ENCODE measurements around the gene VAV2.
A peak's percentile ranks its signal among the peaks of the same experiment; 100 is the strongest.

Gene VAV2

DNA sequence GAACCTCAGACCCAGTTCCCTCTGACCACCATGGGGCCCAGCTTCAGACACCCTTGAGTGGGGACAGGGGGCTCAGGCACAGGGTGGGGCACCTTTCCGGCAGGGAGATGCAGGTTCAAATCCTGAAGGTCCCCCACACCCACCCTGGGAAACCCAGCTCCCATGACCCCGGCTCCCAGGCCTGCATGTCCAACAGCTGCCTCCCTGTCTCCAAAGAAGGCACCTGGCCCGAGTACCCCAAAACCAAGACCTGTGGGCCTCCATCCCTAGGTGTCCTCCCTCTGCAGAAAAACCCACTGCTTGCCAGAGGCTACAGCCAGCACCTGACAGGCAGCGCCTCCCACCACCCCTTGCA is 38.5 kb downstream of the VAV2 start:
- no CpG with 5 or more reads among the region's 4 CpGs for WGBS (ENCODE audit: extremely low coverage, insufficient coverage, insufficient read length)
- no peak overlapping the region for H3K27ac ChIP-seq (ENCODE audit: low read depth, low read length)
- no peak overlapping the region for H2AFZ ChIP-seq (ENCODE audit: insufficient read depth, low read length, poor library complexity)
- peaks cover 39% of the 10 kb centered on the region for H3K79me2 ChIP-seq (ENCODE audit: control insufficient read depth, insufficient read depth, low read length, poor library complexity)
- H3K4me2 ChIP-seq (ENCODE audit: low read length), result no peak overlapping the region
- H3K14ac ChIP-seq (ENCODE audit: low read length), result no peak overlapping the region
- no peak overlapping the region for H3K4me3 ChIP-seq (ENCODE audit: low read depth, low read length)
- H2BK120ac ChIP-seq (ENCODE audit: insufficient read depth, low read length, poor library complexity), result no peak overlapping the region
- peak overlapping the region; percentile 43 for H3K18ac ChIP-seq (ENCODE audit: low read length)
- no peak overlapping the region for H4K12ac ChIP-seq (ENCODE audit: low read depth, low read length)
- H3K9me3 ChIP-seq (ENCODE audit: insufficient read depth, low read depth, low read length), result peaks cover 3% of the 10 kb centered on the region
- peaks cover 15 to 31% of the 10 kb centered on the region in 2 experiments for H3K36me3 ChIP-seq (ENCODE audit: control insufficient read depth in 1 of 2, insufficient read depth in 2 of 2, low read length in 2 of 2)
- no peak overlapping the region for H2BK5ac ChIP-seq (ENCODE audit: low read depth, low read length, poor library complexity)
- no peak overlapping the region for H3K23ac ChIP-seq (ENCODE audit: low read length)
- H3K9ac ChIP-seq (ENCODE audit: low read length), result no peak overlapping the region
- H3K4me1 ChIP-seq (ENCODE audit: control insufficient read depth in 1 of 2, insufficient read depth in 2 of 2, low read length in 2 of 2), result peaks cover 26 to 32% of the 10 kb centered on the region in 2 experiments
- H2BK12ac ChIP-seq (ENCODE audit: low read length), result no peak overlapping the region
- no peaks in the 10 kb centered on the region for H3K27me3 ChIP-seq (ENCODE audit: insufficient read depth, low read length)
- H3K79me1 ChIP-seq (ENCODE audit: low read length), result peaks cover 7% of the 10 kb centered on the region
- H4K91ac ChIP-seq (ENCODE audit: low read depth, low read length), result no peak overlapping the region
- DNase-seq, result no peak
- H2AK5ac ChIP-seq (ENCODE audit: low read length), result no peak overlapping the region
- no peak overlapping the region for H4K8ac ChIP-seq (ENCODE audit: low read depth, low read length)
- peak overlapping the region; percentile 56 for H3K4ac ChIP-seq (ENCODE audit: low read depth, low read length)

DNA sequence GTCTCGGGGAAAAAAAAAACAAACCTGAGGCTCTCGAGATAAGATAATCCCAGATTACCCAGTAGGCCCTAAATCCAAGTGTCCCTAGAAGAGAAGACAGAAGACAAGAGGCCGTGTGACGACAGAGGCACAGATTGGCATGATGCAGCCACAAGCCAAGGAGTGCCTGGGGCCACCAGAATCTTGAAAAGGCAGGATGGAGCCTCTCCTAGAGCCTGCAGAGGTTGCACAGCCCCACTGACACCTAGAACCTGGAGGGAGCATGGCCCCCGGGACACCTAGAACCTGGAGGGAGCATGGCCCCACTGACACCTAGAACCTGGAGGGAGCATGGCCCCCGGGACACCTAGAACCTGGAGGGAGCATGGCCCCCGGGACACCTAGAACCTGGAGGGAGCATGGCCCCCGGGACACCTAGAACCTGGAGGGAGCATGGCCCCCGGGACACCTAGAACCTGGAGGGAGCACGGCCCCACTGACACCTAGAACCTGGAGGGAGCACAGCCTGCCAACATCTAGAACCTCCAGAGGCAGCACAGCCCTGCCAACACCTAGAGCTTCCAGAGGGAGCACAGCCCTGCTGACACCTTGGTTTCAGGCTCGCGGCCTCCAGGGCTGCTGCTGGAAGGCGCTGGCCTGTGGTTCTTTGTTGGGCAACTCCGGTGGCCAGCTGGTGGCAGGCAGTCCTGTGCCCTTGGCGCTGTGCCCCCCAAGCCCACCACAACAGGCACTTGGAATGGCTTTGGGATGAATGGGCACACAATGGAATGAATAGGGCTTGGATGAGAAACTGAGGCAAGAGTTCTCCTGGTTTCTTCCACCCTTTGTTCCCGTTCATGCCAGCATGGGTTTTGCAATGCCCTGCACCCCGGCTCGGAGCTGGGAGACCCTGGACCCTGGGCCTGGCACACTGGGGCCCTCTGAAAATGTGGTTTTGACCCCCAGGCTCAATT is 39.2 kb downstream of the VAV2 start:
- H4K91ac ChIP-seq (ENCODE audit: low read depth, low read length), result no peak overlapping the region
- peaks cover 3% of the 10 kb centered on the region for H3K9me3 ChIP-seq (ENCODE audit: insufficient read depth, low read depth, low read length)
- no peak overlapping the region for H2AK5ac ChIP-seq (ENCODE audit: low read length)
- no CpG with 5 or more reads among the region's 18 CpGs for WGBS (ENCODE audit: extremely low coverage, insufficient coverage, insufficient read length)
- H3K4me3 ChIP-seq (ENCODE audit: low read depth, low read length), result no peak overlapping the region
- H2BK5ac ChIP-seq (ENCODE audit: low read depth, low read length, poor library complexity), result no peak overlapping the region
- no peak overlapping the region for H3K4me2 ChIP-seq (ENCODE audit: low read length)
- peaks cover 32 to 38% of the 10 kb centered on the region in 2 experiments for H3K4me1 ChIP-seq (ENCODE audit: control insufficient read depth in 1 of 2, insufficient read depth in 2 of 2, low read length in 2 of 2)
- H3K9ac ChIP-seq (ENCODE audit: low read length), result no peak overlapping the region
- H4K12ac ChIP-seq (ENCODE audit: low read depth, low read length), result no peak overlapping the region
- H3K36me3 ChIP-seq (ENCODE audit: control insufficient read depth in 1 of 2, insufficient read depth in 2 of 2, low read length in 2 of 2), result peaks cover 20 to 34% of the 10 kb centered on the region in 2 experiments
- peaks cover 45% of the 10 kb centered on the region for H3K79me2 ChIP-seq (ENCODE audit: control insufficient read depth, insufficient read depth, low read length, poor library complexity)
- DNase-seq, result no peak
- peak overlapping the region; percentile 56 for H3K4ac ChIP-seq (ENCODE audit: low read depth, low read length)
- no peak overlapping the region for H2AFZ ChIP-seq (ENCODE audit: insufficient read depth, low read length, poor library complexity)
- H2BK120ac ChIP-seq (ENCODE audit: insufficient read depth, low read length, poor library complexity), result no peak overlapping the region
- H3K27ac ChIP-seq (ENCODE audit: low read depth, low read length), result no peak overlapping the region
- peaks cover 13% of the 10 kb centered on the region for H3K79me1 ChIP-seq (ENCODE audit: low read length)
- H3K14ac ChIP-seq (ENCODE audit: low read length), result no peak overlapping the region
- no peaks in the 10 kb centered on the region for H3K27me3 ChIP-seq (ENCODE audit: insufficient read depth, low read length)
- H2BK12ac ChIP-seq (ENCODE audit: low read length), result no peak overlapping the region
- no peak overlapping the region for H3K23ac ChIP-seq (ENCODE audit: low read length)
- H3K18ac ChIP-seq (ENCODE audit: low read length), result no peak overlapping the region
- no peak overlapping the region for H4K8ac ChIP-seq (ENCODE audit: low read depth, low read length)

GRCh38 chr9:133951265-133951664 is 40.9 kb downstream of the VAV2 start:
- no peak overlapping the region for H2AK5ac ChIP-seq (ENCODE audit: low read length)
- H3K27ac ChIP-seq (ENCODE audit: low read depth, low read length), result no peak overlapping the region
- peaks cover 47% of the 10 kb centered on the region for H3K79me2 ChIP-seq (ENCODE audit: control insufficient read depth, insufficient read depth, low read length, poor library complexity)
- no peak overlapping the region for H3K14ac ChIP-seq (ENCODE audit: low read length)
- no peak overlapping the region for H3K9ac ChIP-seq (ENCODE audit: low read length)
- H2BK120ac ChIP-seq (ENCODE audit: insufficient read depth, low read length, poor library complexity), result no peak overlapping the region
- no peaks in the 10 kb centered on the region for H3K27me3 ChIP-seq (ENCODE audit: insufficient read depth, low read length)
- peaks cover 25 to 35% of the 10 kb centered on the region in 2 experiments for H3K4me1 ChIP-seq (ENCODE audit: control insufficient read depth in 1 of 2, insufficient read depth in 2 of 2, low read length in 2 of 2)
- no peak overlapping the region for H4K91ac ChIP-seq (ENCODE audit: low read depth, low read length)
- H4K8ac ChIP-seq (ENCODE audit: low read depth, low read length), result no peak overlapping the region
- DNase-seq, result no peak
- WGBS (ENCODE audit: extremely low coverage, insufficient coverage, insufficient read length), result no CpG with 5 or more reads among the region's 8 CpGs
- peaks cover 22 to 43% of the 10 kb centered on the region in 2 experiments for H3K36me3 ChIP-seq (ENCODE audit: control insufficient read depth in 1 of 2, insufficient read depth in 2 of 2, low read length in 2 of 2)
- no peak overlapping the region for H3K4me3 ChIP-seq (ENCODE audit: low read depth, low read length)
- no peak overlapping the region for H2AFZ ChIP-seq (ENCODE audit: insufficient read depth, low read length, poor library complexity)
- no peak overlapping the region for H2BK12ac ChIP-seq (ENCODE audit: low read length)
- H3K18ac ChIP-seq (ENCODE audit: low read length), result peak overlapping the region; percentile 3
- H3K4me2 ChIP-seq (ENCODE audit: low read length), result no peak overlapping the region
- H3K79me1 ChIP-seq (ENCODE audit: low read length), result peaks cover 11% of the 10 kb centered on the region
- H4K12ac ChIP-seq (ENCODE audit: low read depth, low read length), result no peak overlapping the region
- peaks cover 3% of the 10 kb centered on the region for H3K9me3 ChIP-seq (ENCODE audit: insufficient read depth, low read depth, low read length)
- no peak overlapping the region for H2BK5ac ChIP-seq (ENCODE audit: low read depth, low read length, poor library complexity)
- peak overlapping the region; percentile 85 for H3K4ac ChIP-seq (ENCODE audit: low read depth, low read length)
- no peak overlapping the region for H3K23ac ChIP-seq (ENCODE audit: low read length)

DNA sequence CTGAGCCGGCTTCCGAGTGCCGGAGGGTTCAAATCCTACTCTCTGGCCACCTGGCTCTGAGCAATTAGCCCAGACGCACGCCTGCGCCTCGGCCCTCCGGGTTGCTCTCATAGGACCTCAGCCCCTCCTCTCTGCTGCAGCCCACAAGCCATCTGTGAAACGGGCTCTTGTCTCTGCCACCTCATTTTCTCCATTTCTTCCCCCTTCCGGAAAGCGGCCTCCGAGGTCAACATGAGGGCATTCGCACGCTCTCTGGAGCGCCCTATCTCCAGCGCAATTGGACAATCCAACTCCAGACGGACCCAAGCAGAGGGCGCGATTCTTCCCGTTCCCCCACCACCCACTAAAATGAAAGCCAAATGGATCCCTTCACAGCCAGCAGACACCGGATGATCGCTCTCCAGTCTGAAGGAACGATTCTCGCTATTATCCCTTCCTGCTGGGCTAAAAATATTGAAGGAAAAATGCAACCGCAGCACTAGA is 41.5 kb downstream of the VAV2 start:
- H4K8ac ChIP-seq (ENCODE audit: low read depth, low read length), result no peak overlapping the region
- no CpG with 5 or more reads among the region's 25 CpGs for WGBS (ENCODE audit: extremely low coverage, insufficient coverage, insufficient read length)
- H3K18ac ChIP-seq (ENCODE audit: low read length), result no peak overlapping the region

More for the DNA sequence above, 41.5 kb downstream of the VAV2 start:
- DNase-seq, result no peak
- H3K4me2 ChIP-seq (ENCODE audit: low read length), result no peak overlapping the region
- no peak overlapping the region for H4K91ac ChIP-seq (ENCODE audit: low read depth, low read length)
- no peak overlapping the region for H2BK12ac ChIP-seq (ENCODE audit: low read length)
- H3K9me3 ChIP-seq (ENCODE audit: insufficient read depth, low read depth, low read length), result peaks cover 3% of the 10 kb centered on the region
- no peak overlapping the region for H3K9ac ChIP-seq (ENCODE audit: low read length)
- no peak overlapping the region for H4K12ac ChIP-seq (ENCODE audit: low read depth, low read length)
- peaks cover 28 to 49% of the 10 kb centered on the region in 2 experiments for H3K36me3 ChIP-seq (ENCODE audit: control insufficient read depth in 1 of 2, insufficient read depth in 2 of 2, low read length in 2 of 2)
- no peak overlapping the region for H3K23ac ChIP-seq (ENCODE audit: low read length)
- H2AFZ ChIP-seq (ENCODE audit: insufficient read depth, low read length, poor library complexity), result no peak overlapping the region
- H3K79me2 ChIP-seq (ENCODE audit: control insufficient read depth, insufficient read depth, low read length, poor library complexity), result peaks cover 47% of the 10 kb centered on the region
- H2BK5ac ChIP-seq (ENCODE audit: low read depth, low read length, poor library complexity), result no peak overlapping the region
- H3K27ac ChIP-seq (ENCODE audit: low read depth, low read length), result no peak overlapping the region
- H2BK120ac ChIP-seq (ENCODE audit: insufficient read depth, low read length, poor library complexity), result no peak overlapping the region
- peaks cover 9% of the 10 kb centered on the region for H3K79me1 ChIP-seq (ENCODE audit: low read length)
- H2AK5ac ChIP-seq (ENCODE audit: low read length), result no peak overlapping the region
- H3K4ac ChIP-seq (ENCODE audit: low read depth, low read length), result no peak overlapping the region
- no peak overlapping the region for H3K14ac ChIP-seq (ENCODE audit: low read length)
- no peaks in the 10 kb centered on the region for H3K27me3 ChIP-seq (ENCODE audit: insufficient read depth, low read length)
- H3K4me3 ChIP-seq (ENCODE audit: low read depth, low read length), result no peak overlapping the region
- H3K4me1 ChIP-seq (ENCODE audit: control insufficient read depth in 1 of 2, insufficient read depth in 2 of 2, low read length in 2 of 2), result peaks cover 25 to 36% of the 10 kb centered on the region in 2 experiments
